Endothelial cell (in vitro differentiated cells): ENCODE measurements around the gene CREB5. TPM values are rescaled to one million over a fixed set of nuclear protein-coding genes. Genes with fewer than 3 reads are reported as not detected.
"Not testable (repeated sequence)": the region's sequence is repeated elsewhere in the genome, so short reads cannot be mapped to it uniquely, and the experiment has no call there.

Experiments used
- DNase-seq: peaks from one replicate; pipeline ENCODE4 v3.0.0; 2021; ENCODE audit warnings: low spot score
- H3K27ac Mint-ChIP-seq: one replicate; pipeline ENCODE4 v1.8.0; 2021; ENCODE audit warnings: mixed read lengths, inconsistent platforms; ENCODE audit not compliant: unreplicated experiment
- H3K27me3 Mint-ChIP-seq: one replicate; pipeline ENCODE4 v1.8.0; 2021; ENCODE audit warnings: mild to moderate bottlenecking, moderate library complexity, mixed read lengths, inconsistent platforms; ENCODE audit not compliant: unreplicated experiment
- H3K36me3 Mint-ChIP-seq: one replicate; pipeline ENCODE4 v1.8.0; 2021; ENCODE audit warnings: mild to moderate bottlenecking, low read depth, mixed read lengths, inconsistent platforms; ENCODE audit not compliant: unreplicated experiment
- H3K4me1 Mint-ChIP-seq: one replicate; pipeline ENCODE4 v1.8.0; 2021; ENCODE audit warnings: mild to moderate bottlenecking, mixed read lengths, inconsistent platforms; ENCODE audit not compliant: unreplicated experiment
- H3K4me3 Mint-ChIP-seq: one replicate; pipeline ENCODE4 v1.8.0; 2021; ENCODE audit warnings: mild to moderate bottlenecking, mixed read lengths, inconsistent platforms; ENCODE audit not compliant: unreplicated experiment
- H3K9me3 Mint-ChIP-seq: one replicate; pipeline ENCODE4 v1.8.0; 2021; ENCODE audit warnings: mixed read lengths, inconsistent platforms; ENCODE audit not compliant: unreplicated experiment
- CTCF ChIP-seq: fragments of 200-600 bp; sonication (generic); IDR thresholded peaks from one replicate; pipeline ENCODE4 v1.5.0; 2021; ENCODE audit warnings: antibody characterized with exemption; ENCODE audit not compliant: unreplicated experiment
- total RNA-seq: library from RNA; stranded (reverse); fragmentation: NEBNext Ultra II Directional; extraction: Animal tissue kit (Norgen Biotek cat#: 25700); gene quantifications from one replicate; pipeline ENCODE4 v1.2.1, GENCODE V29; 2021; ENCODE audit not compliant: unreplicated experiment

Gene CREB5
- total RNA-seq, 1 donor from 2014 or later: 5.6 TPM

DNA sequence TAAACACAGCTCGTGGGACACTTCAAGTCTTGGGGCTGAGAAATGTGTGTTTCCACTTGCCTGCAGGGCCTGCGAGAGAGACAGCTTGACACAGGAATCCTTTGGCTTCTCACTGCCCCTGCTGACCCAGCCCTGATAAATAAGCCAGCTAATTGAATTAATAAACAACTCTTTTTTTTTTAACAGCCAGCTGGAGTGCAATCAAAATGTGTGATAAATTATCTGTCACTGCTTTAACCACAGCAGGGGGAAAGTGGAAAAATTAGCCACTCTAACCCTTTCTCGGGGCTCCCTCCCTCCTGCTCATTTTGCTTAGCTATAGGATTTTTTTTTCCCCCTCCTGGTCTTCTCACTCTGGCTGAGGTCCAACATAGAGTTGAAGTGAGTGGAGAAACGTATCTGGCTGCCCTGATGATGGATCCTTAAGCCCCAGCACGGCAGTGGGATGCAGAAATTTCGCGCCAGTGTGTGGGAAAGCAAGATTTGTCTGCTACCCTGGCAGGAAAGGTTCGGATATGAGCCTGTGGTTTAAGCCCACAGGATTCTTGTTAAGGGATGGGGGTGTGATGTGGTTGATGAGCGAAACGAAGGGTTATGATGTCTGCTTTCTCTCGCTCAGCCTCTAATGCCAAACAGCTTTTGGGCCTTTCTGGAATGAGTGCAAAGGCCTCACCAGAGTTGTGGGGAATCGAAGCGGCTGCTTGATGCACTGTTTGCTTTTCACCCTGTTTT lies 372.0 kb downstream of the CREB5 start:
- Mint-ChIP-seq H3K9me3 (no peaks in the 10 kb centered on the region), H3K4me3 (no peak overlapping the region), H3K27me3 (no peaks in the 10 kb centered on the region), H3K4me1 (no peaks in the 10 kb centered on the region), H3K36me3 (no peaks in the 10 kb centered on the region), H3K27ac (no peak overlapping the region)
- no peak for TF ChIP-seq CTCF
- no peak for DNase-seq

DNA sequence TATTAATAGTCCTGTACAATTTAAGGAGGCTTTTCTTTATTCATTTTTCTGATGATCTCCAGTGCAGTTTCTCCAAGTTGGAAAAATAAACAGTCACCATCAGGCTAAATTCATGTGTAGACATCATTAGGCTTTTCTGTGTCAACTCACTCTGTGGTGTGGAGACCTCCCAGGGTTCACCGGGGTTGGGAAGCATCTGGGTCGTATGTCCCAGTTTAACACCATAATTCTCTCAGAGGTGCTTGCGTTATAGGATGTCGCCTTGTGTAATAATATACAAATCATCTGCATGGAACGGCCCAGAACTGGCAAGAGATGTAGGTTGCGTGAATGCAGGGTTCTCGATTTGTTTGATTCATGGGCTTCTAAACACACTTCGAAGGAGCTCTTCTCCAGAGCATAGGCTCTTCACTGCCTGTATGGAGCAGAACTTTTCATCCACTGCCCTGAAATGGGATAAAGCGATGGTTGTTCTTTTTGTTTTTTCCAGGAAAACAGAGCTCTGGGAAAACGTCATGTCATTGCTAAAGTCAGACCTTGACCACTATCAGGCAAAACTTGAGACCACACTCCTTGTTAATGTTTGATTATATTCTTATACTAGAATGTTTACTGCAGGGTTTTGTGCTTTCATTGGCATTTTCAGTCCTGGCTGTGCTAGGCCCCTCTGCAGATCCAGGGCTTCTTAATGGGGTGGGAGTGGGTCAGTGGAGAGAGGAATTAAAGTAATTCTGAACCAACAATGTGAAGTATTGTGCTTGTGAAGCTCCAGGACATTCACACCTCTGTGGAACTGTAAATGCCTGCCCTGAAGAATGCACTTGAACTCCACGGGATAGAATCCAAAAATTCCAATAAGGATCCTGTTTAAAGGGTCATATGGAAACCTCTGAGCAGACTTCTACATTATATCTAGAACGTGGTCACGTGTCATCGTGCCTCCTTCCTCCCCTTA lies 373.0 kb downstream of the CREB5 start:
- no peak for DNase-seq
- peaks cover 2% of the 10 kb centered on the region for H3K27me3 Mint-ChIP-seq

GRCh38 chr7:28786156-28786555 lies 373.8 kb downstream of the CREB5 start:
- H3K9me3 Mint-ChIP-seq, H3K4me3 Mint-ChIP-seq, H3K27me3 Mint-ChIP-seq, H3K27ac Mint-ChIP-seq, DNase-seq, H3K4me1 Mint-ChIP-seq, H3K36me3 Mint-ChIP-seq: not testable (repeated sequence)

More for the DNA sequence above, 373.0 kb downstream of the CREB5 start:
- Mint-ChIP-seq H3K9me3 (no peaks in the 10 kb centered on the region), H3K4me1 (no peaks in the 10 kb centered on the region), H3K27ac (no peak overlapping the region), H3K4me3 (no peak overlapping the region), H3K36me3 (no peaks in the 10 kb centered on the region)
- no peak for TF ChIP-seq CTCF

- peaks cover 2% of the 10 kb centered on the region for H3K27me3 Mint-ChIP-seq
- H3K9me3 Mint-ChIP-seq: no peaks in the 10 kb centered on the region
- no peak for TF ChIP-seq CTCF
- DNase-seq: no peak
- H3K4me3 Mint-ChIP-seq: no peak overlapping the region
- no peaks in the 10 kb centered on the region for H3K4me1 Mint-ChIP-seq
- no peak overlapping the region for H3K27ac Mint-ChIP-seq
- H3K36me3 Mint-ChIP-seq: no peaks in the 10 kb centered on the region
Observed at GRCh38 chr7:28787106-28787505, 374.8 kb downstream of the CREB5 start.

- Mint-ChIP-seq H3K27me3 (peaks cover 2% of the 10 kb centered on the region), H3K27ac (no peak overlapping the region), H3K4me1 (no peaks in the 10 kb centered on the region), H3K4me3 (no peak overlapping the region), H3K9me3 (no peaks in the 10 kb centered on the region), H3K36me3 (no peaks in the 10 kb centered on the region)
- TF ChIP-seq CTCF: no peak
- DNase-seq: no peak
Observed at GRCh38 chr7:28790467-28790866, 378.1 kb downstream of the CREB5 start.
